ENCODE data around the gene APOC4. TPM values are rescaled to one million over a fixed set of nuclear protein-coding genes. Genes with fewer than 3 reads are reported as not detected.

The APOC4 gene
- polyA plus RNA-seq, 1 donor (not counting 4 experiments of a cell fraction or from before 2014, with no cell fraction given), result not detected

- dilution Hi-C loops (cut with MboI; ENCODE audit: extremely low pct_ligation_motif_present, low sequenced_read_pairs), result no loop called here
- no peak overlapping the region for H3K4me2 ChIP-seq (ENCODE audit: control insufficient read depth, extremely low read depth, insufficient read depth, low read depth, low read length)
- TF ChIP-seq EZH2 (IDR thresholded peaks at IDR 0.05; ENCODE audit: low read length), result no peak
- no peak for TF ChIP-seq CTCF (optimal IDR thresholded peaks at IDR 0.05 in 1 of 3, IDR thresholded peaks at IDR 0.05 in 1 of 3, conservative IDR thresholded peaks at IDR 0.05 in 1 of 3; ENCODE audit: extremely low read depth in 1 of 3, insufficient read depth in 2 of 3, low read length in 3 of 3)
- no peak overlapping the region for H3K27ac ChIP-seq (ENCODE audit: control insufficient read depth, insufficient read depth, low read length)
- no peaks in the 10 kb centered on the region for H3K27me3 ChIP-seq (ENCODE audit: control insufficient read depth, extremely low read depth, insufficient read depth, low read length)
- DNase-seq (ENCODE audit: low read depth, low spot score), result no peak
- no peaks in the 10 kb centered on the region for H3K9me1 ChIP-seq (ENCODE audit: control insufficient read depth, extremely low read depth, insufficient read depth, low read length)
- H3K4me3 ChIP-seq (ENCODE audit: control insufficient read depth in 2 of 3, extremely low read depth in 1 of 3, insufficient read depth in 2 of 3, low read depth in 1 of 3, low read length in 3 of 3), result no peak overlapping the region
- H3K79me2 ChIP-seq (ENCODE audit: control insufficient read depth, insufficient read depth, low read length), result peaks cover 56% of the 10 kb centered on the region
- no peak overlapping the region for H2AFZ ChIP-seq (ENCODE audit: control insufficient read depth, low read length)
- no peak for FAIRE-seq
- peaks cover 10% of the 10 kb centered on the region for H4K20me1 ChIP-seq (ENCODE audit: control insufficient read depth, extremely low read depth, insufficient read depth, low read length)
- H3K4me1 ChIP-seq (ENCODE audit: control insufficient read depth, extremely low read depth, insufficient read depth, low read length), result peaks cover 17% of the 10 kb centered on the region
- no peak overlapping the region for H3K9ac ChIP-seq (ENCODE audit: control insufficient read depth, extremely low read depth, insufficient read depth, low read length)
- no peaks in the 10 kb centered on the region for H3K9me3 ChIP-seq (ENCODE audit: control insufficient read depth, low read depth, low read length)
- H3K36me3 ChIP-seq (ENCODE audit: control insufficient read depth in 2 of 2, extremely low read depth in 1 of 2, insufficient read depth in 2 of 2, low read length in 2 of 2), result peaks cover 33 to 58% of the 10 kb centered on the region in 2 experiments
These were observed 48.5 kb upstream of the APOC4 start for GRCh38 chr19:44893332-44894051.

GRCh38 chr19:44894052-44894400 is 48.0 kb upstream of the APOC4 start:
- H3K36me3 ChIP-seq (ENCODE audit: control insufficient read depth in 2 of 2, extremely low read depth in 1 of 2, insufficient read depth in 2 of 2, low read length in 2 of 2), result peaks cover 33 to 58% of the 10 kb centered on the region in 2 experiments
- DNase-seq (ENCODE audit: low read depth, low spot score) (no peak), FAIRE-seq (no peak)
- peaks cover 17% of the 10 kb centered on the region for H3K4me1 ChIP-seq (ENCODE audit: control insufficient read depth, extremely low read depth, insufficient read depth, low read length)
- no peak overlapping the region for H3K4me2 ChIP-seq (ENCODE audit: control insufficient read depth, extremely low read depth, insufficient read depth, low read depth, low read length)
- peaks cover 10% of the 10 kb centered on the region for H4K20me1 ChIP-seq (ENCODE audit: control insufficient read depth, extremely low read depth, insufficient read depth, low read length)
- H3K9me1 ChIP-seq (ENCODE audit: control insufficient read depth, extremely low read depth, insufficient read depth, low read length), result no peaks in the 10 kb centered on the region
- no peak overlapping the region for H3K27ac ChIP-seq (ENCODE audit: control insufficient read depth, insufficient read depth, low read length)
- H3K27me3 ChIP-seq (ENCODE audit: control insufficient read depth, extremely low read depth, insufficient read depth, low read length), result no peaks in the 10 kb centered on the region
- H3K4me3 ChIP-seq (ENCODE audit: control insufficient read depth in 2 of 3, extremely low read depth in 1 of 3, insufficient read depth in 2 of 3, low read depth in 1 of 3, low read length in 3 of 3), result no peak overlapping the region
- no peak overlapping the region for H2AFZ ChIP-seq (ENCODE audit: control insufficient read depth, low read length)
- H3K9ac ChIP-seq (ENCODE audit: control insufficient read depth, extremely low read depth, insufficient read depth, low read length), result no peak overlapping the region
- peaks cover 56% of the 10 kb centered on the region for H3K79me2 ChIP-seq (ENCODE audit: control insufficient read depth, insufficient read depth, low read length)
- TF ChIP-seq EZH2 (IDR thresholded peaks at IDR 0.05; ENCODE audit: low read length), result no peak
- no peak for TF ChIP-seq CTCF (optimal IDR thresholded peaks at IDR 0.05 in 1 of 3, IDR thresholded peaks at IDR 0.05 in 1 of 3, conservative IDR thresholded peaks at IDR 0.05 in 1 of 3; ENCODE audit: extremely low read depth in 1 of 3, insufficient read depth in 2 of 3, low read length in 3 of 3)
- no peaks in the 10 kb centered on the region for H3K9me3 ChIP-seq (ENCODE audit: control insufficient read depth, low read depth, low read length)
- dilution Hi-C loops (cut with MboI; ENCODE audit: extremely low pct_ligation_motif_present, low sequenced_read_pairs), result no loop called here

All from keratinocyte (primary cell).